ENCODE results near the gene IMPDH2.

Gene IMPDH2

GRCh38 chr3:49028673-49029562, at the start of gene IMPDH2:
Gene IMPDH2, minus strand, starts transcription at chr3:49029398. Its CDS starts 48 bp downstream, at chr3:49029350.
- DNase-seq, result peak; percentile 57

- no peak for DNase-seq
These were observed 47.4 kb upstream of the IMPDH2 start for GRCh38 chr3:49076646-49077045.

GRCh38 chr3:49076116-49076515, 46.9 kb upstream of the IMPDH2 start:
- no peak for DNase-seq

DNA sequence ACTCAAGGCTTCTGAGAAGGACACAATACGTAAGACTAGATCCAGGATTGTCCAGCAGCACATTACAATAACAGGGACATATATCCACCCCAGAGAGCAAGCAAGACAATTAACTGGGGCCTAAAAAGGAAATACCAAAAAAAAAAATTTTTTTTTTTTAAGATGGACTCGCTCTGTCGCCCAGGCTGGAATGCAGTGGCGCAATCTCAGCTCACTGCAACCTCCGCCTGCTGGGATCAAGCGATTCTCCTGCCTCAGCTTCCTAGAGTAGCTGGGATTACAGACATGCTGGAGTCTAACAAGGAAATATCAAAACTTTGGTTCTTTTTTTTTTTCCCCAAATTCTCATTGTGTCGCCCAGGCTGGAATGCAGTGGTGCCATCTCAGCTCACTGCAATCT, 28.8 kb upstream of the IMPDH2 start:
- DNase-seq, result no peak

DNA sequence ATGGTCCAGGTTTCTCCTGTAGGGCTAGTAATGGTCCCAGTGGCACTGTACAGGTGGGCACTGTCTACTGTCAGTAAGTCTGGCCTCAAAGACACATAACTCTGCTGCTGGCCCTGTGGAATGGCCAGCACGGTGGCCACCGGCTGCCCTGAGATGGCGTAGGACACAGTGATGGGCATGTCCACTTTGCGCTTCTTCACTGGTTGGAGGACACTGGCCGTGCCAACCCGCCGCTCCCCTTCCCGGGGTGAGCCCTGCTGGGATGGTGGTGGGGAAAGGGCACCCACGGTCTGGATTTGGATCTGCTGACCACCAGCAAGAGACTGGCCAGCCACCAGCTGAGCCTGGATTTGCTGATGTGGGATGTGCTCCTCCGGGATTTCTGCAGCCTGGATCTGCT, 28.1 kb upstream of the IMPDH2 start:
- no peak for DNase-seq

DNA sequence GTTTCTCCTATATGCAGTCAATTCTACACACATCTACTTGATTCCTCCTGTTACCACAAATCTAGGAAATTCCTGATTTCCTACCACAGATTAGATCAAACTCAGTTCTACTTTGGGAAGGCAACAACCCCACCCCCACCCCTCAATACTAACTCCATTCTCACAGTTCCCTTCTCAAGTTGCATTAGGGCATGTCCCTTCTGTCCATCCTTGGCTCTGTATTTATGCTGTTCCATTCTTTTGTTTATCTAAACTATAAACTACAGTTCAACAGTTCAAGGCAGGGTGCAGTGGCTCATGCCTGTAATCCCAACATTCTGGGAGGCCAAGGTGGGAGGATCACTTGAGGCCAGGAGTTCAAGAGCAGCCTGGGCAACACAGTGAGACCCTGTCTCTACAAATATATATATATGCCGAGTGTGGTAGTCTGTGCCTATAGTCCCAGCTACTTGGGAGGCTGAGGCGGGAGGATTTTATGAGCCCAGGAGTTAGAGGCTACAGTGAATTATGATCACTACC, 25.2 kb upstream of the IMPDH2 start:
- no peak for DNase-seq

GRCh38 chr3:49053543-49053942, 24.3 kb upstream of the IMPDH2 start:
- DNase-seq, result no peak

DNA sequence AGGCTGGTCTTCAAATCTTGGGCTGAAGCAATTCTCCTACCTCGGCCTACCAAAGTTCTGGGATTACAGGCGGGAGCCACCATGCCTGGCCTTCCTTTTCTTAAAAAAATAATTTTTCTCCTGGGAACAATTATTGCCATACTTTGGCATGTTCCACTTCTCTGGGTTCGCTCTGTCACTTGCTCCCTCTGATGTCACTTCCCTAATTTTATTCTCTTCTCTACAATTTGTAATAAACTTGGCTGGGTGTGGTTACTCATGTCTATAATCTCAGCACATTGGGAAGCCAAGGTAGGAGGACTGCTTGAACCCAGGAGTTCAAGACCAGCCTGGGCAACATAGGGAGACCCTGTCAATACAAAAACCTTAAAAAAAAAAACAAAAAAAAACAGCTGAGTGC, 6.1 kb upstream of the IMPDH2 start:
- DNase-seq, result no peak

GRCh38 chr3:49034650-49035049, 5.5 kb upstream of the IMPDH2 start:
- DNase-seq, result no peak

- DNase-seq, result no peak
These were observed 3.6 kb upstream of the IMPDH2 start for GRCh38 chr3:49032646-49033304.

DNA sequence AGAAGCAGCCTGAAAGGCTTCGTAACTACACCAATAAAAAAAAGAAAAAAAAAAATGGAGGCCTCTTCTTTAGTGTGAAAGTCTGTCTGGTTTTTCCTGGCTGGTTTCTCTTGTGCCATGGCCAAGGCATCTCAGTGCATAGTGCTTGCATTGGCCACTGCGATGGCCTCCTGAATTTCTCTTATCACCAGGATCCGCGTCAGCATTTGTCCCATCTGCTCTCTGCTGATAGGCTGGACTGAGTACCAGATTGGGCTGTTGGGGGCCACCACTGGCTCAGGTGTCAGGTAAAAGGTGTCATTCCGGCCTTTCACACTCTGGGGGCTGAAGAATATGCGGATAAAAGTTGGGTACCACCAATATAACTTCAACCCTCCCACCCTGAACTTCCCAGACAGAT, 1.1 kb upstream of the IMPDH2 start:
- DNase-seq, result no peak

DNA sequence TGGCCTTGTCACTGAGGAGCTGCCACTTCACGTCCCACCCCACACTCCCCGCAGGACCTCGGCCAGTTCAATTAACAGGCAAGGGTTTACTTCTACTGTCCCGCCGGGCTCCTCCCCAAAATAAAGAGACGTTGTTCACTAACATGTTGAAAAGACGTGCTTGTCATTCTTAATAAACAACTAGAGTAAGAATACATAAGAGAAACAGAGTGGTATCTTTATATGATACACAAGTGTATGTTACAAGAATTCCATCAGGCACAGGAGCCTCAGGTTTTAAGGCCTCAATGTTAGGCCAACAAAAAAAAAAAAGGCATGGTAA, 326 bp upstream of the IMPDH2 start:
- no peak for DNase-seq

DNA sequence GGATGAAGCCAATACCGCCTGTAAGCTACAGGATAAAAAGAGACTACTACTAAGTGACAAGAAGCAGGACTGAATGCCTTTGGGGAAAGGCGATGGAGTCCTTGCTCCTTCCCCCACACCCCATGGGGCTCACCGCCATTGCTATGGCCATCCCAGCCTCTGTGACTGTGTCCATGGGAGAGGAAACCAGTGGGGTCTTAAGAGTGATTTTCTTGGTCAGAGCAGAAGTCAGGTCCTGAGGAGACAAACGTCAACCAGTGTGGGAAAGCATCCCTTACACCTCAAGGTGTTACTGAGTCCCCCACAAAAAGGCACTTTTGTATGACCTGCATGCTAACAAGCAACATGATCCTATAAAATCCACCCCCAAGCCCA, 913 bp downstream of the IMPDH2 start:
- no peak for DNase-seq

DNA sequence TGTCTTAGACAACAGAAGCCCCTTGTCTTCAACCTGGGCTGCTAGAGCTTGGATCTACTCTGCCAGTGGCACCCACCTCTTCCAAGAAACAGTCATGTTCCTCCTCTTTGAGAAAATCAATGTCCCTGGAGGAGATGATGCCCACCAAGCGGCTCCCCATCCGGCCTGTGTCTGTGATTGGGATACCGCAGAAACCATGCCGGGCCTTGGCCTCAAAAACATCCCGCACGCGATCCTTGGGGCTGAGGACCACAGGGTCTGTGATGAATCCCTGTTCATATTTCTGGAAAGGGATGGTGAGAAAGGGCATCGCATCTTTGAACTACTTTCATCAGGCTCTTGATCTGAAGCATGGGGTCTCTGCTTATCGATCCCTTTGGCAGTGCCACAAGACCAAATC, 1.6 kb downstream of the IMPDH2 start:
- no peak for DNase-seq

- DNase-seq, result no peak
These were observed 2.7 kb downstream of the IMPDH2 start for GRCh38 chr3:49026536-49026935.

- DNase-seq, result no peak
These were observed 3.2 kb downstream of the IMPDH2 start for GRCh38 chr3:49025793-49026520.

- no peak for DNase-seq
These were observed 4.0 kb downstream of the IMPDH2 start for GRCh38 chr3:49025005-49025792.

DNA sequence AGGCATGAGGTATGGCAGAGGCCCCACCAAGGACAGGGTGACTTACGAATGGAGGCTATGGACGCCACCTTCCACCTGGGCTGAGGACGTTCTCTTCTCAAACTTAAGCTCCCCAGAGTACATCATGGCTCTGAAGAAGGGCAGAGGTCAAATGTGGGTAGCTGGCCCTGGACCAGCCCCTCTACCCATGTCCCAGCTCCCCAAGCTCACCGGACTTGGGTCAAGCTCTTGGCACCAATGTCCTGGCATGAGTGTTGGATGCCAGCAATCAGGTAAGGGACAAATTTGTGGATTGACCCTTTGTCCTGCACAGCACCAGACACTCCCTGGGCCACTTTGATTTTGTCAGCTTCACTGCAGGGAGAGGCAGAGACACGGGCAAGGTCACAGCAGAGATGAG, 4.7 kb downstream of the IMPDH2 start:
- no peak for DNase-seq

GRCh38 chr3:49023775-49024174, 5.4 kb downstream of the IMPDH2 start:
- no peak for DNase-seq

DNA sequence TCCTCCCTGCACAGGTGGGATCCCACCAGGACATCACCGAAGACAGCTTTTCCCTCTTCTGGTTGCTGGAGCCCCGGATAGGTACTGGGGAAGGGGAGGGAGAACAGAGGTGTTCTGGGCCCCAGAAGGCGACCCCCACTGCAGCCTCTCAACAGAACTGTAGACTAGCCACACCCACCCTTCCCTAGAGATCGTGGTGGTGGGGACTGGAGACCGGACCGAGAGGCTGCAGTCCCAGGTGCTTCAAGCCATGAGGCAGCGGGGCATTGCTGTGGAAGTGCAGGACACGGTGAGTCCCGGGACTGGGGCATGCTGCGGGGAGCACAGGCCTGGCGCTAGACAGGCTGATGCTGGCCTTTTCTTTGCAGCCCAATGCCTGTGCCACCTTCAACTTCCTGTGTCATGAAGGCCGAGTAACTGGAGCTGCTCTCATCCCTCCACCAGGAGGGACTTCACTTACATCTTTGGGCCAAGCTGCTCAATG, 6.5 kb downstream of the IMPDH2 start:
- DNase-seq, result no peak

GRCh38 chr3:49021813-49022687, 7.1 kb downstream of the IMPDH2 start, which contains the start of gene NDUFAF3:
Gene NDUFAF3, plus strand, starts transcription at chr3:49022121. Its CDS starts 24 bp downstream, at chr3:49022145.
- peak; percentile 75 for DNase-seq

All from GOT3 (cell line).